ENCODE results near the gene VEGFA. TPM values are rescaled to one million over a fixed set of nuclear protein-coding genes. Genes with fewer than 3 reads are reported as not detected.
A peak's percentile ranks its signal among the peaks of the same experiment; 100 is the strongest.

The VEGFA gene
- polyA plus RNA-seq, 3 donors = 19.0 to 454 (median 32.0) TPM

DNA sequence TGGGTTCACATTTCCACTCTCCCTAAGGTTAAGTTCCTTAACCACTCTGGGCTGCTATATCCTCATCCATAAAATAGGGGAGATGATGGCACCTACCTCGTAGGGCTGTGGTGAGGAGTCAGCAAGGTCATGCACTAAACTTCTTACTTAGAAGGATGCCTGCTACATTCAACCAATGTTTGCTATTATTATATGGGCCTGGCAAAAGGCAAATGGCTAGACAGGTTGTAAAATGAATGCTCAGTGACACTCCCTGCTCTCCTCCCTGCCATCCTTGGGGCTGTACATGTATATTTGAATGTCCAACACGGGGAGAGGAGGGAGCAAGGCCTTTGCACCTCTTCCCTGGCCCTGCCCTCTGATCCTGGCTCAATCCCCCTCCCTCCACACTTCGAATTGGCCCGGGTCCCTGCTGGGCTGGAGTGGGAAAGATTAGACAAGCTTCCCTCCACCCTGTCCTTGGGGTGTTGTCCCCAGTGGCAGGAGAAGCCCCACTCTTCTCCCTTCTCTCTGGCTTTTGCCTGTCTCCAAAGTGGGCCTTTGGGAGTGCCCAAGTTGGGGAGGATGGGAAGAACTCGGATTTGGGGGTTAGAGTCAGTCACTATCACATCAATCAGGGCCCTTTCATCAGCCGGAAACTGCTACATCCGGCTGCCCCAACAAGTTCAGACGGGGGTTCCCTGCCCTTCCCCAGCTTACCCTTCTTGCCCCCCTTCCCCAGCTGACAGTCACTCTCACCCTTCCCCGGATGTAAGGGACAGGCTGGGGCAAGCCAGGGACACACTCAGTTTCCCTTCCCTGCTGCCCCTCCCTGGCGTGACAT, 36.3 kb upstream of the VEGFA start:
- no peak for TF ChIP-seq CTCF (IDR thresholded peaks at IDR 0.05)
- Histone ChIP-seq H3K4me3 (replicated peaks in 1 of 3; ENCODE audit: low read depth in 2 of 3, low read length in 3 of 3) (no peak overlapping the region), H3K4me2 (replicated peaks; ENCODE audit: extremely low read depth, low read length, poor library complexity, severe bottlenecking) (no peak overlapping the region), H3K36me3 (replicated peaks in 1 of 2; ENCODE audit: control insufficient read depth in 1 of 2, insufficient read depth in 2 of 2, low read length in 2 of 2) (no peaks in the 10 kb centered on the region), H3K9ac (ENCODE audit: insufficient read depth, low read length, poor library complexity, severe bottlenecking) (no peak overlapping the region), H3K27ac (ENCODE audit: low read depth in 1 of 2, low read length in 2 of 2) (no peak overlapping the region), H3K27me3 (ENCODE audit: control insufficient read depth in 2 of 2, insufficient read depth in 2 of 2, low read length in 2 of 2) (peaks cover 0 to under 1% of the 10 kb centered on the region in 2 donors), H3K9me3 (replicated peaks in 1 of 2; ENCODE audit: control insufficient read depth in 1 of 2, insufficient read depth in 1 of 2, low read length in 2 of 2) (peaks cover 10 to 20% of the 10 kb centered on the region in 2 donors), H3K79me2 (ENCODE audit: insufficient read depth, low read length) (no peaks in the 10 kb centered on the region), H4K20me1 (ENCODE audit: insufficient read depth, low read length) (no peaks in the 10 kb centered on the region), H3K4me1 (ENCODE audit: control insufficient read depth in 1 of 2, insufficient read depth in 2 of 2, low read length in 2 of 2) (peaks cover 10% of the 10 kb centered on the region in 2 donors), H2AFZ (ENCODE audit: insufficient read depth, low read depth, low read length, poor library complexity, severe bottlenecking) (no peak overlapping the region)
- peaks cover 20% of the 10 kb centered on the region for H3K4me1 Mint-ChIP-seq
- peak overlapping the region in 5 of 7 donors; percentile 4 to 68 (median 48) for H3K27ac Mint-ChIP-seq
- H3K27me3 Mint-ChIP-seq (ENCODE audit: low read depth in 3 of 3) = peaks cover 3 to 32% (median 13%) of the 10 kb centered on the region in 3 donors
- intact Hi-C loops (cut with micrococcal nuclease) = no loop called here
- H3K36me3 Mint-ChIP-seq = peaks cover 3 to 5% of the 10 kb centered on the region in 2 donors
- H3K9me3 Mint-ChIP-seq = peaks cover 8 to 29% (median 23%) of the 10 kb centered on the region in 7 donors
- 18% methylated on average over 5 of the region's 10 CpGs for WGBS (ENCODE audit: insufficient coverage)
- peak in 2 of 3 donors; percentile 52 to 75 for DNase-seq
- H3K4me3 Mint-ChIP-seq = peak overlapping the region in 1 of 2 donors; percentile 17

GRCh38 chr6:43734294-43734665, 35.7 kb upstream of the VEGFA start:
- Mint-ChIP-seq H3K4me3 (peak overlapping the region in 1 of 2 donors; percentile 46), H3K4me1 (peaks cover 18% of the 10 kb centered on the region), H3K9me3 (peaks cover 8 to 29% (median 20%) of the 10 kb centered on the region in 7 donors), H3K27me3 (ENCODE audit: low read depth in 3 of 3) (peaks cover 2 to 29% (median 10%) of the 10 kb centered on the region in 3 donors), H3K36me3 (peaks cover 3 to 5% of the 10 kb centered on the region in 2 donors), H3K27ac (peak overlapping the region in 1 of 7 donors; percentile 68)
- 33% methylated on average over 3 of the region's 3 CpGs for WGBS (ENCODE audit: insufficient coverage)
- Histone ChIP-seq H3K79me2 (ENCODE audit: insufficient read depth, low read length) (no peaks in the 10 kb centered on the region), H4K20me1 (ENCODE audit: insufficient read depth, low read length) (no peaks in the 10 kb centered on the region), H3K27me3 (ENCODE audit: control insufficient read depth in 2 of 2, insufficient read depth in 2 of 2, low read length in 2 of 2) (no peaks in the 10 kb centered on the region), H3K4me1 (ENCODE audit: control insufficient read depth in 1 of 2, insufficient read depth in 2 of 2, low read length in 2 of 2) (peaks cover 10% of the 10 kb centered on the region in 2 donors), H3K36me3 (replicated peaks in 1 of 2; ENCODE audit: control insufficient read depth in 1 of 2, insufficient read depth in 2 of 2, low read length in 2 of 2) (no peaks in the 10 kb centered on the region), H3K4me3 (replicated peaks in 1 of 3; ENCODE audit: low read depth in 2 of 3, low read length in 3 of 3) (no peak overlapping the region), H3K4me2 (replicated peaks; ENCODE audit: extremely low read depth, low read length, poor library complexity, severe bottlenecking) (no peak overlapping the region), H3K27ac (ENCODE audit: low read depth in 1 of 2, low read length in 2 of 2) (no peak overlapping the region), H3K9me3 (replicated peaks in 1 of 2; ENCODE audit: control insufficient read depth in 1 of 2, insufficient read depth in 1 of 2, low read length in 2 of 2) (peaks cover 10 to 20% of the 10 kb centered on the region in 2 donors), H3K9ac (ENCODE audit: insufficient read depth, low read length, poor library complexity, severe bottlenecking) (no peak overlapping the region), H2AFZ (ENCODE audit: insufficient read depth, low read depth, low read length, poor library complexity, severe bottlenecking) (no peak overlapping the region)
- no peak for DNase-seq
- TF ChIP-seq CTCF (IDR thresholded peaks at IDR 0.05) = no peak
- intact Hi-C loops (cut with micrococcal nuclease) = no loop called here

Measured in CD14-positive monocyte (primary cell).